NCI-H345 (cell line): ENCODE results near the gene KRT81.

ENCODE experiments used
- DNase-seq: peaks from one replicate; lab custom pipeline; 2025; lab: John Stamatoyannopoulos, UW

The KRT81 gene

GRCh38 chr12:52291267-52291935 is at the start of gene KRT81:
Gene KRT81 (minus strand): TSS chr12:52291534. CDS start chr12:52291465, 69 bp downstream.
- DNase-seq: no peak

- DNase-seq: no peak
Observed at GRCh38 chr12:52338241-52338960, 47.1 kb upstream of the KRT81 start.

- no peak for DNase-seq
Observed at GRCh38 chr12:52337054-52337453, 45.7 kb upstream of the KRT81 start.

- DNase-seq: no peak
Observed at GRCh38 chr12:52336641-52337040, 45.3 kb upstream of the KRT81 start.

- peak; percentile 23 for DNase-seq
Observed at GRCh38 chr12:52335598-52336262, 44.4 kb upstream of the KRT81 start.

- no peak for DNase-seq
Observed at GRCh38 chr12:52334185-52334584, 42.9 kb upstream of the KRT81 start.

GRCh38 chr12:52333321-52333720 is 42.0 kb upstream of the KRT81 start:
- no peak for DNase-seq

GRCh38 chr12:52332381-52332780 is 41.0 kb upstream of the KRT81 start:
- DNase-seq: no peak

GRCh38 chr12:52331833-52332232 is 40.5 kb upstream of the KRT81 start:
- no peak for DNase-seq

GRCh38 chr12:52331039-52331438 is 39.7 kb upstream of the KRT81 start:
- DNase-seq: no peak

- DNase-seq: no peak
Observed at GRCh38 chr12:52327830-52328500, 36.6 kb upstream of the KRT81 start.

GRCh38 chr12:52327052-52327829 is 35.9 kb upstream of the KRT81 start:
- peak; percentile 82 for DNase-seq

- DNase-seq: no peak
Observed at GRCh38 chr12:52324153-52324444, 32.8 kb upstream of the KRT81 start.

GRCh38 chr12:52323416-52324152 is 32.2 kb upstream of the KRT81 start:
- no peak for DNase-seq

- DNase-seq: no peak
Observed at GRCh38 chr12:52323001-52323400, 31.7 kb upstream of the KRT81 start.

- no peak for DNase-seq
Observed at GRCh38 chr12:52322069-52322468, 30.7 kb upstream of the KRT81 start.

- peak; percentile 61 for DNase-seq
Observed at GRCh38 chr12:52321418-52321817, 30.1 kb upstream of the KRT81 start.

GRCh38 chr12:52320784-52321400 is 29.6 kb upstream of the KRT81 start, which contains the start of gene KRT83:
Gene KRT83 (minus strand): TSS chr12:52321398. CDS start chr12:52321335, 63 bp downstream.
- no peak for DNase-seq

GRCh38 chr12:52319097-52319496 is 27.8 kb upstream of the KRT81 start:
- peak; percentile 39 for DNase-seq

GRCh38 chr12:52318241-52318990 is 27.1 kb upstream of the KRT81 start:
- DNase-seq: no peak
